OCI-LY1 (cell line): Measurements from ENCODE around the gene C3.
"Not testable (repeated sequence)": the region's sequence is repeated elsewhere in the genome, so short reads cannot be mapped to it uniquely, and the experiment has no call there.

Experiments used
- H2AFZ ChIP-seq: fragments of 200-600 bp; sonication (generic), shearing (Covaris generic); 2 replicates; pipeline ENCODE4 v1.6.0; 2014; ENCODE audit warnings: antibody characterized with exemption, mild to moderate bottlenecking, low read length
- H3F3A ChIP-seq: fragments of 200-600 bp; sonication (generic), shearing (Covaris generic); 2 replicates; pipeline ENCODE4 v1.6.0; 2014; ENCODE audit warnings: mild to moderate bottlenecking, antibody characterized with exemption, low read length, moderate library complexity; ENCODE audit not compliant: insufficient read depth
- H3K27ac ChIP-seq: fragments of 200-600 bp; sonication (generic); 2 replicates; pipeline ENCODE4 v1.5.1; 2014; ENCODE audit warnings: low read length, mixed run types, mild to moderate bottlenecking, low read depth; ENCODE audit not compliant: poor library complexity, severe bottlenecking
- H3K27me3 ChIP-seq: fragments of 200-600 bp; sonication (generic); 2 replicates; pipeline ENCODE4 v1.6.0; 2014; ENCODE audit warnings: antibody characterized with exemption, mild to moderate bottlenecking, low read length, moderate library complexity; ENCODE audit not compliant: insufficient read depth
- H3K36me3 ChIP-seq: fragments of 200-600 bp; sonication (generic); 2 replicates; pipeline ENCODE4 v1.6.1; 2014; ENCODE audit warnings: mild to moderate bottlenecking, antibody characterized with exemption, low read length, moderate library complexity, mixed read lengths; ENCODE audit not compliant: insufficient read depth
- H3K4me1 ChIP-seq: fragments of 200-600 bp; sonication (generic); 2 replicates; pipeline ENCODE4 v1.5.1; 2014; ENCODE audit warnings: mild to moderate bottlenecking, low read length, moderate library complexity; ENCODE audit not compliant: insufficient read depth, severe bottlenecking
- H3K4me2 ChIP-seq: fragments of 200-600 bp; sonication (generic), shearing (Covaris generic); 2 replicates; pipeline ENCODE4 v1.6.1; 2014; ENCODE audit warnings: low read length
- H3K4me3 ChIP-seq: fragments of 200-600 bp; sonication (generic); 2 replicates; pipeline ENCODE4 v1.5.1; 2014; ENCODE audit warnings: low read length, low read depth, mild to moderate bottlenecking, mixed read lengths; ENCODE audit not compliant: poor library complexity, severe bottlenecking
- H3K79me2 ChIP-seq: fragments of 200-600 bp; shearing (Covaris generic); 2 replicates; pipeline ENCODE4 v1.6.1; 2016; ENCODE audit warnings: mixed run types, low read length, mixed read lengths; ENCODE audit not compliant: insufficient read depth
- H3K9ac ChIP-seq: fragments of 200-600 bp; sonication (generic), shearing (Covaris generic); 2 replicates; pipeline ENCODE4 v1.6.1; 2014; ENCODE audit warnings: mild to moderate bottlenecking, low read length, mixed read lengths
- H3K9me2 ChIP-seq: fragments of 200-600 bp; sonication (generic), shearing (Covaris generic); 2 replicates; pipeline ENCODE4 v1.6.1; 2014; ENCODE audit warnings: low read depth, mild to moderate bottlenecking, low read length, mixed read lengths
- H3K9me3 ChIP-seq: fragments of 200-600 bp; shearing (Covaris generic); 2 replicates; pipeline ENCODE4 v1.6.1; 2014; ENCODE audit warnings: low read length, mixed read lengths
- H4K20me1 ChIP-seq: fragments of 200-600 bp; sonication (generic), shearing (Covaris generic); 2 replicates; pipeline ENCODE4 v1.6.0; 2016; ENCODE audit warnings: mild to moderate bottlenecking, low read length; ENCODE audit not compliant: insufficient read depth
- CTCF ChIP-seq: fragments of 200-600 bp; sonication (generic), shearing (Covaris generic); IDR thresholded peaks from 2 replicates; pipeline ENCODE4 v1.5.1; 2017; ENCODE audit warnings: mild to moderate bottlenecking, antibody characterized with exemption, low read length, moderate library complexity, mixed read lengths
- EZH2 ChIP-seq: fragments of 200-600 bp; sonication (generic), shearing (Covaris generic); IDR thresholded peaks from 2 replicates; pipeline ENCODE4 v1.8.0; 2017; ENCODE audit warnings: borderline replicate concordance, mixed run types, mild to moderate bottlenecking, antibody characterized with exemption, low read length, moderate library complexity, mixed read lengths

The C3 gene

GRCh38 chr19:6765738-6766356 lies 45.4 kb upstream of the C3 start:
- H3F3A ChIP-seq, result 0 out of 2 replicates have a peak, but pooled peaks cover 4% of the 10 kb centered on the region
- H3K9ac ChIP-seq, result peak overlapping the region; percentile 78
- no peaks in the 10 kb centered on the region for H3K9me3 ChIP-seq
- peak overlapping the region; percentile 100 for H3K4me2 ChIP-seq
- H2AFZ ChIP-seq, result no peak overlapping the region
- H3K36me3 ChIP-seq, result peaks cover 10% of the 10 kb centered on the region
- H3K4me1 ChIP-seq, result peaks cover 28% of the 10 kb centered on the region
- H3K4me3 ChIP-seq, result peak overlapping the region; percentile 81
- TF ChIP-seq EZH2 (no peak), CTCF (no peak)
- H3K27me3 ChIP-seq, result no peaks in the 10 kb centered on the region
- no peaks in the 10 kb centered on the region for H4K20me1 ChIP-seq
- no peaks in the 10 kb centered on the region for H3K79me2 ChIP-seq
- peak overlapping the region; percentile 79 for H3K27ac ChIP-seq
- no peaks in the 10 kb centered on the region for H3K9me2 ChIP-seq

- not testable (repeated sequence) for H3K79me2 ChIP-seq
Measured at GRCh38 chr19:6762253-6762797, 41.9 kb upstream of the C3 start.

DNA sequence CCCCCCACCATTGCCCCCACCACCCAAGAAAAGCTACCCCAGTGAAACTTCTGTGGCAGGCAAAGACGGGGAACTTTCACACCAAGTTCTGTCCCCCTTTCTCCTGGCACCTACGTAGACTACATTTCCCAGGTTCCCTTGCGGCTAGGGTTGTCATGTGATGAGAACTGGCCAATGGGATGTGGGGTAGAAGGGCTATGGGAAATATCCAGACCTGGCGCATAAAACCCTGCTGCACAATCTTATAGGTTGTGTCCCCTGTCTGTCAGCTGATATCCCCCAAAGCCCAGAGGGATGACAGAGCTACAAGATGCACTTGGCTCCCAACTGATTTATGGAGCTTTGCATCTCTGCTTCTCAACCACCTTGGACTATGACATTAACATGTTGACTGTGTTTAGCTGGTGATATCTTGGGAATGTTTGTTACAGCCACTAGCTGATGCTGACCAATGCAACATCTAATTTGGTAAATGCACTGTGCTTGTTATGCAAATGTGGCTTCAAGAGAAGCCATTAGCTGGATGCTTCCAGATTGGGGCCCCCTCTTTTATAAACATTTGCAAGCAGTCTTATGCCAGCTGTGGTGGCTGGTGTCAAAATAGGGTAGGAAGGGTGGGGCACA lies 40.7 kb upstream of the C3 start:
- no peaks in the 10 kb centered on the region for H3K9me2 ChIP-seq
- H3K27ac ChIP-seq, result no peak overlapping the region
- no peaks in the 10 kb centered on the region for H3K27me3 ChIP-seq
- H2AFZ ChIP-seq, result no peak overlapping the region
- H3K4me1 ChIP-seq, result peaks cover 9% of the 10 kb centered on the region
- no peak overlapping the region for H3K9ac ChIP-seq
- H3K79me2 ChIP-seq, result no peaks in the 10 kb centered on the region
- no peaks in the 10 kb centered on the region for H3F3A ChIP-seq
- H3K9me3 ChIP-seq, result no peaks in the 10 kb centered on the region
- TF ChIP-seq EZH2 (no peak), CTCF (no peak)
- H3K4me2 ChIP-seq, result no peak overlapping the region
- peaks cover 28% of the 10 kb centered on the region for H3K36me3 ChIP-seq
- no peak overlapping the region for H3K4me3 ChIP-seq
- H4K20me1 ChIP-seq, result no peaks in the 10 kb centered on the region

More at GRCh38 chr19:6762253-6762797, 41.9 kb upstream of the C3 start:
- not testable (repeated sequence) for H3K9me2 ChIP-seq, H3K27ac ChIP-seq, H3K4me3 ChIP-seq, H2AFZ ChIP-seq, H3K9ac ChIP-seq, H4K20me1 ChIP-seq, H3F3A ChIP-seq, H3K27me3 ChIP-seq, H3K4me2 ChIP-seq, H3K9me3 ChIP-seq
- peaks cover 16% of the 10 kb centered on the region for H3K4me1 ChIP-seq
- peaks cover 28% of the 10 kb centered on the region for H3K36me3 ChIP-seq
